K562 (cell line): ENCODE data around the gene ERVH48-1. TPM values are rescaled to one million over a fixed set of nuclear protein-coding genes. Genes with fewer than 3 reads are reported as not detected.
"Not testable (repeated sequence)": the region's sequence is repeated elsewhere in the genome, so short reads cannot be mapped to it uniquely, and the experiment has no call there.

Source experiments
- ATAC-seq: fragments of 200-7000 bp; cut with Tn5 transposase; 3 replicates; pipeline ENCODE4 v1.9.1; 2020; ENCODE audit warnings: moderate library complexity
- BruUV-seq: library from RNA; stranded (reverse); fragments of 400-500 nt; replicated peaks from 2 replicates; lab custom pipeline; 2021; lab: Mats Ljungman, UMichigan
- CTCF ChIA-PET: fragments of 300-600 bp; formaldehyde crosslinking; extraction: SDS; loops from one replicate; lab custom pipeline; 2021; ENCODE audit warnings: low intra/inter-chr PET ratio; lab: Yijun Ruan, JAX
- POLR2A ChIA-PET: fragments of 300-600, 350-650 bp; sonication (Branson Sonifier 250); formaldehyde crosslinking; extraction: SDS; loops from one replicate; lab custom pipeline; 2021; ENCODE audit warnings: antibody characterized with exemption, inconsistent platforms; lab: Yijun Ruan, JAX
- DNase-seq, 4 experiments: peaks; one replicate each; pipeline versions ENCODE4 v3.0.0 to v3.0.0-alpha.2; 2011 to 2018; ENCODE audit warnings: low spot score in 3 of 4, mixed read lengths in 3 of 4; ENCODE audit errors: extremely low read depth in 1 of 4
- FAIRE-seq: peaks from 2 replicates; lab custom pipeline; 2011; peaks lifted over from hg19 to GRCh38; lab: Jason Lieb, UNC
- H2AFZ ChIP-seq: 2 replicates; pipeline ENCODE4 v1.6.0; 2011; ENCODE audit warnings: low read depth, low read length, control low read depth, inconsistent platforms
- H3K27ac ChIP-seq: fragments of 200-600 bp; 3 replicates; pipeline ENCODE4 v1.8.0; 2011; ENCODE audit warnings: low read depth, mild to moderate bottlenecking, control low read depth, inconsistent platforms, low read length, moderate library complexity, mixed read lengths; ENCODE audit errors: extremely low read depth
- H3K27me3 ChIP-seq, 2 experiments: fragments of 300-600 bp in 1 of 2; 2 replicates in 1 of 2; 3 replicates in 1 of 2; pipeline versions ENCODE4 v1.6.0 to v1.8.0; 2011; ENCODE audit warnings: inconsistent platforms in 2 of 2, low read length in 2 of 2, mild to moderate bottlenecking in 1 of 2, mixed read lengths in 1 of 2, moderate library complexity in 1 of 2; ENCODE audit not compliant: control insufficient read depth in 2 of 2, insufficient read depth in 2 of 2
- H3K36me3 ChIP-seq: fragments of 300-600 bp; 3 replicates; pipeline ENCODE4 v1.8.0; 2011; ENCODE audit warnings: mild to moderate bottlenecking, low read length, inconsistent platforms; ENCODE audit not compliant: control insufficient read depth, insufficient read depth
- H3K4me1 ChIP-seq, 2 experiments: fragments of 200-600 bp in 1 of 2; replicated peaks in 1 of 2; 2 replicates in 1 of 2; 3 replicates in 1 of 2; pipeline versions ENCODE4 v1.5.1 to v1.8.0; 2011; ENCODE audit warnings: inconsistent platforms in 2 of 2, low read length in 2 of 2, mild to moderate bottlenecking in 1 of 2, mixed read lengths in 1 of 2, moderate library complexity in 1 of 2; ENCODE audit not compliant: control insufficient read depth in 2 of 2, insufficient read depth in 2 of 2
- H3K4me2 ChIP-seq: 2 replicates; pipeline ENCODE4 v1.6.1; 2011; ENCODE audit warnings: low read length, control low read depth, inconsistent platforms, mixed read lengths; ENCODE audit not compliant: insufficient read depth
- H3K4me3 ChIP-seq: fragments of 200-600 bp; sonication (generic), shearing (Covaris generic); 2 replicates; pipeline ENCODE4 v1.5.1; 2016; ENCODE audit warnings: control low read depth, inconsistent platforms
- H3K79me2 ChIP-seq: fragments of 200-600 bp; 3 replicates; pipeline ENCODE4 v1.8.0; 2011; ENCODE audit warnings: low read length, inconsistent platforms; ENCODE audit not compliant: control insufficient read depth, insufficient read depth
- H3K9ac ChIP-seq, 2 experiments: 2 replicates each; pipeline versions ENCODE4 v1.6.0 to v1.6.1; 2011; ENCODE audit warnings: low read depth in 2 of 2, low read length in 2 of 2, control low read depth in 1 of 2, inconsistent platforms in 1 of 2, mild to moderate bottlenecking in 1 of 2, mixed read lengths in 1 of 2; ENCODE audit not compliant: insufficient read depth in 1 of 2
- H3K9me1 ChIP-seq: one replicate; pipeline ENCODE4 v1.6.0; 2011; ENCODE audit warnings: inconsistent platforms, mild to moderate bottlenecking, low read length, moderate library complexity; ENCODE audit not compliant: control insufficient read depth, insufficient read depth
- H3K9me3 ChIP-seq: replicated peaks from 2 replicates; pipeline ENCODE4 v1.5.1; 2011; ENCODE audit warnings: low read depth, low read length, inconsistent platforms; ENCODE audit not compliant: control insufficient read depth, insufficient read depth
- H4K20me1 ChIP-seq: replicated peaks from 2 replicates; pipeline ENCODE4 v1.6.1; 2011; ENCODE audit warnings: low read length, inconsistent platforms, mixed read lengths; ENCODE audit not compliant: control insufficient read depth, insufficient read depth
- ARID1B ChIP-seq: fragments of 450-650 bp; IDR thresholded peaks from 2 replicates; pipeline ENCODE4 v1.6.1; 2016; ENCODE audit warnings: antibody characterized with exemption, mild to moderate bottlenecking, inconsistent platforms
- CAMTA2 ChIP-seq: fragments of 250-450 bp; sonication (Bioruptor Pico); conservative IDR thresholded peaks from 2 replicates; pipeline ENCODE4 v1.5.1; 2022
- ELK3 ChIP-seq: fragments of 450-650 bp; formaldehyde crosslinking; IDR thresholded peaks from 2 replicates; pipeline ENCODE4 v1.4.0; 2020; ENCODE audit warnings: mild to moderate bottlenecking
- FOSL1 ChIP-seq: fragments of 200-800 bp; sonication (Bioruptor generic); conservative IDR thresholded peaks from 2 replicates; pipeline ENCODE4 v1.6.1; 2016; ENCODE audit warnings: missing genetic modification characterization, missing compliant biosample characterization
- HDAC1 ChIP-seq, 2 experiments: fragments of 450-650 bp; IDR thresholded peaks; 2 replicates each; pipeline ENCODE4 v1.6.1; 2016 to 2017; ENCODE audit warnings: inconsistent platforms in 1 of 2, mild to moderate bottlenecking in 1 of 2, moderate library complexity in 1 of 2
- KDM1A ChIP-seq, 2 experiments: fragments of 450-650 bp; IDR thresholded peaks; 2 replicates each; pipeline ENCODE4 v1.6.1; 2016; ENCODE audit warnings: mild to moderate bottlenecking in 2 of 2
- RCOR1 ChIP-seq, 2 experiments: IDR thresholded peaks; 2 replicates each; pipeline ENCODE4 v1.6.1; 2012; ENCODE audit warnings: low read depth in 2 of 2, low read length in 2 of 2, borderline replicate concordance in 1 of 2, improper control_type of control experiment in 1 of 2
- SIRT6 ChIP-seq: IDR thresholded peaks from one replicate; pipeline ENCODE4 v1.6.1; 2012; ENCODE audit warnings: low read depth, mild to moderate bottlenecking, control low read depth, inconsistent platforms, low read length, moderate library complexity
- TAF15 ChIP-seq: fragments of 200-400 bp; formaldehyde crosslinking; IDR thresholded peaks from 2 replicates; pipeline ENCODE4 v1.6.1; 2017; ENCODE audit warnings: mild to moderate bottlenecking, low read depth, low read length, moderate library complexity
- TRIM24 ChIP-seq, 2 experiments: fragments of 450-650 bp; IDR thresholded peaks; 2 replicates each; pipeline ENCODE4 v1.6.1; 2016
- WGBS: fragments of 100-300 bp; shearing (Covaris generic); methylation state at CpG from one replicate; pipeline ENCODE4 v1.1.6; 2016; ENCODE audit warnings: low coverage, mixed read lengths; ENCODE audit not compliant: insufficient coverage; ENCODE audit errors: missing lambda C conversion rate; 5-methylcytosine and 5-hydroxymethylcytosine counted together
- in situ Hi-C: fragments of 300-500 bp; cut with MboI; formaldehyde crosslinking; loops from 4 replicates; pipeline ENCODE4 v1.15.0; 2018; ENCODE audit warnings: inconsistent platforms, mixed read lengths
- intact Hi-C: fragments of 100-400 bp; cut with micrococcal nuclease; formaldehyde crosslinking; loops from 2 replicates; pipeline ENCODE4 v1.14.2; 2022
- polyA plus RNA-seq, 8 experiments: library from polyadenylated mRNA; depleted of rRNA in 4 of 8; stranded (reverse) in 5 of 8; unstranded in 3 of 8; fragments of >200 nt; fragmentation: Nextera tagmentation in 2 of 8; fragmentation: Illumina TruSeq in 1 of 8; extraction: Ambion mirVana in 2 of 8; extraction: Trizol in 1 of 8; gene quantifications; 2 replicates each; pipeline versions ENCODE4 v1.2.1 to v1.2.3, GENCODE V29; 2011 to 2014; ENCODE audit warnings: inconsistent platforms in 1 of 8, missing spikeins in 1 of 8
- total RNA-seq, 7 experiments: library from RNA; depleted of rRNA in 6 of 7; stranded (reverse); fragments of >200 nt in 6 of 7; fragmentation: Illumina TruSeq in 2 of 7; extraction: Trizol in 2 of 7; gene quantifications; 2 replicates each; pipeline versions ENCODE4 v1.2.1 to v1.2.3, GENCODE V29; 2011 to 2021; ENCODE audit warnings: low replicate concordance in 1 of 7
- TF ChIP-seq, protein P1 (sequence below): fragments of 150-350 bp; IDR thresholded peaks from 2 replicates; pipeline ENCODE4 v1.6.1; 2014; ENCODE audit warnings: low read depth, mild to moderate bottlenecking, low read length, borderline replicate concordance

The ERVH48-1 gene
- total and polyA plus RNA-seq, 9 of the 15 experiments (the other 6 are each of a cell fraction or from before 2014, with no cell fraction given): 0.08 to 0.49 (median 0.16) TPM; not detected in 3

- H3K27me3 ChIP-seq, H2AFZ ChIP-seq, intact Hi-C loops, H3K27ac ChIP-seq: not testable (repeated sequence)
- peak in 1 of 2 experiments; percentile 23; a peak in 1 of 4 replicates for TF ChIP-seq RCOR1 (IDR thresholded peaks at IDR 0.05; ENCODE audit: borderline replicate concordance in 1 of 2, low read depth in 2 of 2, low read length in 2 of 2)
- TF ChIP-seq HDAC1 (IDR thresholded peaks at IDR 0.05): peak in 1 of 2 experiments; percentile 82; a peak in 2 of 4 replicates
- peak; percentile 93 to 97 for TF ChIP-seq KDM1A (IDR thresholded peaks at IDR 0.05)
- TF ChIP-seq, all 486 proteins: peak for 3; not testable (repeated sequence) for 483
- H3K79me2 ChIP-seq, BruUV-seq, in situ Hi-C loops, DNase-seq, CTCF ChIA-PET, H3K4me1 ChIP-seq, H3K9ac ChIP-seq, H3K9me3 ChIP-seq, ATAC-seq, POLR2A ChIA-PET, H3K36me3 ChIP-seq, H4K20me1 ChIP-seq, H3K9me1 ChIP-seq, H3K4me3 ChIP-seq, FAIRE-seq, H3K4me2 ChIP-seq: not testable (repeated sequence)
- WGBS: 40% methylated on average over 12 of the region's 13 CpGs
These were observed 23.8 kb upstream of the ERVH48-1 start for GRCh38 chr21:42949094-42949755.

GRCh38 chr21:42942244-42942643, 16.8 kb upstream of the ERVH48-1 start:
- intact Hi-C loops (no loop called here), in situ Hi-C loops (no loop called here)
- no peak overlapping the region for H2AFZ ChIP-seq
- FAIRE-seq (no peak), DNase-seq (no peak), ATAC-seq (peak; percentile 37; the same call in 2 of the 3 replicates)
- H3K4me2 ChIP-seq: no peak overlapping the region
- peaks cover 0 to 7% of the 10 kb centered on the region in 2 experiments; a peak in 3 of 5 replicates for H3K27me3 ChIP-seq
- H3K9me1 ChIP-seq: no peaks in the 10 kb centered on the region
- CTCF ChIA-PET: no interaction called here
- POLR2A ChIA-PET: interaction anchor here (0.9 kb wide), 1 partner anchor 13 kb away, joined by 3 read pairs; no protein-coding TSS in a partner anchor
- no peak overlapping the region for H3K9ac ChIP-seq
- H3K4me1 ChIP-seq: peaks cover 3% of the 10 kb centered on the region in 2 experiments; a peak in 3 of 5 replicates
- no TSS peak for BruUV-seq
- H3K4me3 ChIP-seq: no peak overlapping the region
- no peaks in the 10 kb centered on the region for H3K79me2 ChIP-seq
- H4K20me1 ChIP-seq: no peaks in the 10 kb centered on the region
- no peaks in the 10 kb centered on the region; the same call in 1 of the 2 replicates for H3K9me3 ChIP-seq
- no peaks in the 10 kb centered on the region for H3K36me3 ChIP-seq
- H3K27ac ChIP-seq: no peak overlapping the region
- 26% methylated on average over 6 of the region's 6 CpGs for WGBS
- TF ChIP-seq, protein P1, sequence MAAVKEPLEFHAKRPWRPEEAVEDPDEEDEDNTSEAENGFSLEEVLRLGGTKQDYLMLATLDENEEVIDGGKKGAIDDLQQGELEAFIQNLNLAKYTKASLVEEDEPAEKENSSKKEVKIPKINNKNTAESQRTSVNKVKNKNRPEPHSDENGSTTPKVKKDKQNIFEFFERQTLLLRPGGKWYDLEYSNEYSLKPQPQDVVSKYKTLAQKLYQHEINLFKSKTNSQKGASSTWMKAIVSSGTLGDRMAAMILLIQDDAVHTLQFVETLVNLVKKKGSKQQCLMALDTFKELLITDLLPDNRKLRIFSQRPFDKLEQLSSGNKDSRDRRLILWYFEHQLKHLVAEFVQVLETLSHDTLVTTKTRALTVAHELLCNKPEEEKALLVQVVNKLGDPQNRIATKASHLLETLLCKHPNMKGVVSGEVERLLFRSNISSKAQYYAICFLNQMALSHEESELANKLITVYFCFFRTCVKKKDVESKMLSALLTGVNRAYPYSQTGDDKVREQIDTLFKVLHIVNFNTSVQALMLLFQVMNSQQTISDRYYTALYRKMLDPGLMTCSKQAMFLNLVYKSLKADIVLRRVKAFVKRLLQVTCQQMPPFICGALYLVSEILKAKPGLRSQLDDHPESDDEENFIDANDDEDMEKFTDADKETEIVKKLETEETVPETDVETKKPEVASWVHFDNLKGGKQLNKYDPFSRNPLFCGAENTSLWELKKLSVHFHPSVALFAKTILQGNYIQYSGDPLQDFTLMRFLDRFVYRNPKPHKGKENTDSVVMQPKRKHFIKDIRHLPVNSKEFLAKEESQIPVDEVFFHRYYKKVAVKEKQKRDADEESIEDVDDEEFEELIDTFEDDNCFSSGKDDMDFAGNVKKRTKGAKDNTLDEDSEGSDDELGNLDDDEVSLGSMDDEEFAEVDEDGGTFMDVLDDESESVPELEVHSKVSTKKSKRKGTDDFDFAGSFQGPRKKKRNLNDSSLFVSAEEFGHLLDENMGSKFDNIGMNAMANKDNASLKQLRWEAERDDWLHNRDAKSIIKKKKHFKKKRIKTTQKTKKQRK: no peak
- 0 out of 2 replicates have a peak, but pooled peaks have one; percentile 24 for TF ChIP-seq ARID1B
- no peak for TF ChIP-seq CAMTA2 (CRISPR knock-in tag)
- no peak for TF ChIP-seq SIRT6
- peak; percentile 49; the same call in 1 of the 2 replicates for TF ChIP-seq FOSL1
- no peak for TF ChIP-seq TAF15
- no peak for TF ChIP-seq ELK3
- TF ChIP-seq TRIM24 (IDR thresholded peaks at IDR 0.05): peak; percentile 73 to 86
